ENCODE results near the gene RXRA.

The RXRA gene

DNA sequence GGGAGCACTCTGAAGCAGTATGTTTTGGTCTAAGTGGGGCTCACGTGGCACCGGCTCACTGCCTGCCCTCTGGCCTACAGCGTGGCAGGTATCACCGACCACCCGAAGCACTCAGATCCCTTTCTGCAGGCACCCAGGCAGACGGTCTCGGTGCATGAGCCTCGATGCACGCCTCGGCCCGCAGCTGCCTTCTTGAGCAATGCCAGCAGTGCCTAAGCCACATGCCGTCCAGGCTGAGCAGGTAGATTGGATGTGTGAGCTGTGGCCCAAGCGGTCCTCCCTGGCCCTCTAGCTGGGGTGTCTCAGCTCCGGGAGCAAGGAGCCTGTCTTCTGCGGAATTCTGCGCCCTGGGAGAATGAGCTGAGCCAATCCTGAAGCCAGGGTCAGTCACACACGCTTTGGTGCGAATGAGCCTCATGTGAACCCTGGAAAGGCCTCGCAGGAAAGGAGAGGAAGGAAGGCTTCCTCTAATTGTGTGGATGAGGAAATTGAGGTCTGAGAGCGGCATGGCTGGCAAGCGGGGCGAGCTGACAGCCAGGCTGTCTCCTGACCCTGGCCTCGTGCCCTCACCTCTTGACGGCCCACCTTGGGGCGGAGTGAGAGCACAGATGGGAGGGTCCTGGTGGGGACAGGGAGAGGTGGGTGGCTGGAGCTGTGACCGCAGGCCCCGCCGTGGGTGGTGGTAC, 14.4 kb downstream of the RXRA start:
- Mint-ChIP-seq H3K27ac (no peak overlapping the region), H3K27me3 (ENCODE audit: low read depth) (no peaks in the 10 kb centered on the region), H3K4me3 (no peak overlapping the region), H3K36me3 (ENCODE audit: low read depth) (no peaks in the 10 kb centered on the region), H3K4me1 (ENCODE audit: low read depth) (peaks cover 1% of the 10 kb centered on the region), H3K9me3 (no peaks in the 10 kb centered on the region)
- no peak for DNase-seq (ENCODE audit: low spot score)

DNA sequence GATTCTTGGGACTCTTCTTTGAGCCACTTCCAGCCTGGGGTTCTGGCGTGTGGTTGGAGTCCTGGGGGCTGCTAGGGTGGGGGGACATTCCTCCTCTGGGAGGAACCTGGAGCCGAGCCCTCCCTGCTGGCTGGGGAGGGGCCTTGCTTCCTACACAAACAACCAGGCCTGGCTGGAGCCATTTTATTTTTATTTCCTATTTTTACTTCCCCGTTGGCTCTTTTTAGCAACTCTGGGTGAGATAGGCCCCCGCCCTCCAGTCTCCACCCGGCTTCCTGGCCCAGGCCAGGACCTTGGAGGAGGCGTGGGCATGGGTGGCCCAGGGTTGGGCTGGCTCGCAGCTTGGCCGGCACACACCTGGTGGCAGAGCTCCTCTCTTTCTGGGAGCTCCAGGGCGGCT, 15.1 kb downstream of the RXRA start:
- no peak overlapping the region for H3K27ac Mint-ChIP-seq
- H3K9me3 Mint-ChIP-seq: no peaks in the 10 kb centered on the region
- peaks cover 1% of the 10 kb centered on the region for H3K4me1 Mint-ChIP-seq (ENCODE audit: low read depth)
- H3K4me3 Mint-ChIP-seq: no peak overlapping the region
- DNase-seq (ENCODE audit: low spot score): no peak
- no peaks in the 10 kb centered on the region for H3K27me3 Mint-ChIP-seq (ENCODE audit: low read depth)
- no peaks in the 10 kb centered on the region for H3K36me3 Mint-ChIP-seq (ENCODE audit: low read depth)

DNA sequence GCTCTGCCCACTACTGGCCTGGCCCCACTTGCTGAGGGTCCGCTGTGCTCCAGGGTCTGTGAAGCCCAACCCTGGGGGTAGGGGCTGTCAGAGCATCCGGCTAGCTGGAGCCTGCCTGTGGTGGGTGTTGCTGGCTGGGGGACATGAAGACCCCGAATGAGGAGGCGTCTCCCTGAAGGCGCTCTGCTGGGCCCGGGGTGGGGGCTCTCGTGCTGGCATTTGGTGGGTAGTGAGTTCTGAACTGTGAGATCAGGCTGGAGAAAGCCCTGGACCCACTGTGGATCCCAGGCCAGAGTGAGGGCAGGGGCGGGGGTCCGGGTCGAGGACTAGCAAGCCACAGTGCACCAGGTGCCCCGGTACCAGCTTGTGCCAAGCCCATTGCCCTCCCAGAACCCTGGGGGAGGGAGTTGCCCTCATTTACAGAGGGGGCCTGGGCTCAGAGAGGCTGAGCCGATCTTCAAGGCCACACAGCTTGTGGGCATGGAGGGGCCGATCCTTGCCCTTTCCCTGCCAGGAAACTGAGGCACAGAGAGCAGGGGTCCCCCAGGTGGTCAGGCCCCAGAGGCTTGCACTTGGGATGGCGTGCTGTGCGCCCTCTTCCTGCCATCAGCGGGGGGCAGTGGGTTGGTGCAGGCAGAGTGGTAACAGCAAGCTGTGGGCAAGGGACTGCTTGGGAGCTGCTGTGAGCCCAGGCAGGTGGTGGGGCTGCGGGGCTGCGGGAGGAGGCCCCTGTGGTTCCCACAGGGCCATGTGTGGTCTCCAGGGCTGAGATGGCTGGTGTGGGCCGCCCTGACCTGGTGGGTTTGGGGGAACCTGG, 15.9 kb downstream of the RXRA start:
- H3K36me3 Mint-ChIP-seq (ENCODE audit: low read depth): no peaks in the 10 kb centered on the region
- H3K9me3 Mint-ChIP-seq: no peaks in the 10 kb centered on the region
- H3K4me1 Mint-ChIP-seq (ENCODE audit: low read depth): peaks cover 1% of the 10 kb centered on the region
- no peak overlapping the region for H3K27ac Mint-ChIP-seq
- no peaks in the 10 kb centered on the region for H3K27me3 Mint-ChIP-seq (ENCODE audit: low read depth)
- no peak for DNase-seq (ENCODE audit: low spot score)
- H3K4me3 Mint-ChIP-seq: no peak overlapping the region

DNA sequence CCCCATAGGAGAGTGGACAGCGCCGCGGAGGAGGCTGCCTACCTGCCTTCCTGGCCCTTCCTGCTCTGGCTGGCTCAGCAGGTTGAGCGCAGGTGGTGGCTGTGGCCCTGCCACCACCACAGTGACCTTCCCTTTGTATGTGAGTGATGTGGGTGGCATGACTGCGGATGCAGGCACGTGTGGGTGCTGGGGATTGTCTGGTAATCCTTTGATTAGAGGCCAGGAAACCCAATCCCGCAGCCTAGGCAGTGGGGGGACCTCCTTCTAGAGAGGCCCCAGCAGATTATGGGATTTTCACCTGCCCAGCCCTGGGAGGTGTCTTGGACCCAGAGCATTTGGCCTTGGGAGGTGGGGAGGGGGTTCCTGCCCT, 16.5 kb downstream of the RXRA start:
- H3K27me3 Mint-ChIP-seq (ENCODE audit: low read depth): no peaks in the 10 kb centered on the region
- H3K27ac Mint-ChIP-seq: no peak overlapping the region
- no peaks in the 10 kb centered on the region for H3K36me3 Mint-ChIP-seq (ENCODE audit: low read depth)
- H3K4me3 Mint-ChIP-seq: no peak overlapping the region
- H3K9me3 Mint-ChIP-seq: no peaks in the 10 kb centered on the region
- DNase-seq (ENCODE audit: low spot score): no peak
- peaks cover 1% of the 10 kb centered on the region for H3K4me1 Mint-ChIP-seq (ENCODE audit: low read depth)

DNA sequence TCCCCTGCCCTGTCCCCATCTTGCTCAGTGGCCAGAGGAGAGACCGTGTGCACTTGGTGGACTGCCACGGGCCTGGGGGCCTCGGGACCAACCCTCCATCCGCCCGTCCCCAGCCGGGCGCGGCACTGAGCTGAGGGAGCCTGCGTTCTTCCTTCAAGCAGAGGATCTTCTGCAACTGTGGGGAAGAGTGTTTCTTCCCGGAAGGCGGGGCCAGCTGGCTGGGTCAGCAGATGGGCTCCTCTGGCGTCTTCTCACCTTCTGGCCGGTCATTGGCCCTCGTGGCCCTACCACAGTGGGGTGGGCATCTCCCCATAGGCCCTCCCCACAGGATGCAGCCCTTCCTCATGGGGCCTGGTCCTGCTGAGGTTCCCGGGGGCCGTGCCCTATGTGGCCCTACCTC, 17.4 kb downstream of the RXRA start:
- no peak for DNase-seq (ENCODE audit: low spot score)
- Mint-ChIP-seq H3K27ac (no peak overlapping the region), H3K4me1 (ENCODE audit: low read depth) (peaks cover 1% of the 10 kb centered on the region), H3K4me3 (no peak overlapping the region), H3K9me3 (no peaks in the 10 kb centered on the region), H3K36me3 (ENCODE audit: low read depth) (no peaks in the 10 kb centered on the region), H3K27me3 (ENCODE audit: low read depth) (no peaks in the 10 kb centered on the region)

DNA sequence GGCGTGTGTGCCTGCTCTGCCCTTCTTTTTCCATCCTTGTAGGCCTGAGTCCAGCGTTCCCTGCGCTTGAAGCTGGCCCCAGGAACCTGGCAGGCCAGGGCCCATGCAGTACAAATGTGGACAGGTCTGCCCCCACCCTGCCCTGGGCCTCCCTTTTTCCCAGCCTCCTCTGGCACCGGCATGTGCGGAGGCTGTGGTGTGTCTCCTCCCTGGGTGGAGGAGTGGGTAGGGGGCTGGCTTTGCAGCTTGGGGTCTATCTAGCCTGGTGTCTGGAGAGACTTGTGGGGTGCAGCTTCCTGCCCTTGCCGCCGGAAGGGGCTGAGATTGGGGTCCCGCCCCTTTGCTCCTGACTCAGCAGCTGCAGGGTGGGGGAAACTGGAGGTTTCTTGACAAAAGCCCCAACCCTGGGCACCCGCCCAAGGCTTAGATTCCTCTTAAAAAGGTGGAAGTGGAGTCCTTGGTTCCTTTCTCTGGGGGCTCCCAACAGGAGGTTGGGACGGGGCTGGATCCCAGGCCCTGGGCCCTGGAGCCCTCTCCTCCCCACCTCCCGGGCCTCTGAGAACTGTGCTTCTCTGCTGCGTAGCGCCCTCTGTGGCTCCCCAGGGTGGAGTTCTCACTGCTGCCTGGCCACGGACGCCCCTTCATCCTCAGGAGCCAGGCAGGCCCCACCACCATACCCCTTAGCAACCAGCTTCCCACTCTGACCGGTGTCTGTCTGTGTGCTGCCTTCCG, 18.0 kb downstream of the RXRA start:
- Mint-ChIP-seq H3K4me3 (no peak overlapping the region), H3K36me3 (ENCODE audit: low read depth) (no peaks in the 10 kb centered on the region)

DNA sequence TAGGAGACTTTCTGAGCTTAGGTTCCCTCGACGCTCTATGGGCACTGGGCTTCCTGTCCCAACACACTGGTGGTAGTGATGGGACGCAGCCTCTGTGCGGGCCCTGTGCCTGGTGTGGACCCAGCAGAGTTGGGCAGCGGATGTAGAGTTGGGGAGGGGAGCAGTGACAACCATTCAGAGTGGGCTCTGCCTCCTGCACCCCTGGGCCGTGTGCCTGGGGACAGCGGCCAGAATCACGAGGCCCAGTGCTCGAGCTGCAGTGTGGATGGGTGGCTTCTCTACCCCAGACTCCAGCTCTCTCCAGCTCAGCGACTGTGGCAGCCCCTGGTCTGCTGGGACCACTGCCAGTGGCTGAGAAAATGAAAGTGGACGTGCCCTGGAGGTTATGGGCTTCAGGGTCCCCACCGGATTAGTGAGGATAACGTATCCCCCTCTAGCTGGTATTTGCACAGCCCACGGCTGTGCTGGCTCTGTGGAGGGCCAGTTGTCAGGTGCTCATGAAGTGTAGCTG, 18.6 kb downstream of the RXRA start:
- Mint-ChIP-seq H3K4me3 (no peak overlapping the region), H3K36me3 (ENCODE audit: low read depth) (no peaks in the 10 kb centered on the region), H3K27ac (no peak overlapping the region), H3K9me3 (no peaks in the 10 kb centered on the region), H3K27me3 (ENCODE audit: low read depth) (no peaks in the 10 kb centered on the region), H3K4me1 (ENCODE audit: low read depth) (peaks cover 1% of the 10 kb centered on the region)
- no peak for DNase-seq (ENCODE audit: low spot score)

More for the DNA sequence above, 18.0 kb downstream of the RXRA start:
- no peaks in the 10 kb centered on the region for H3K27me3 Mint-ChIP-seq (ENCODE audit: low read depth)
- peaks cover 1% of the 10 kb centered on the region for H3K4me1 Mint-ChIP-seq (ENCODE audit: low read depth)
- H3K27ac Mint-ChIP-seq: no peak overlapping the region
- DNase-seq (ENCODE audit: low spot score): no peak
- H3K9me3 Mint-ChIP-seq: no peaks in the 10 kb centered on the region

DNA sequence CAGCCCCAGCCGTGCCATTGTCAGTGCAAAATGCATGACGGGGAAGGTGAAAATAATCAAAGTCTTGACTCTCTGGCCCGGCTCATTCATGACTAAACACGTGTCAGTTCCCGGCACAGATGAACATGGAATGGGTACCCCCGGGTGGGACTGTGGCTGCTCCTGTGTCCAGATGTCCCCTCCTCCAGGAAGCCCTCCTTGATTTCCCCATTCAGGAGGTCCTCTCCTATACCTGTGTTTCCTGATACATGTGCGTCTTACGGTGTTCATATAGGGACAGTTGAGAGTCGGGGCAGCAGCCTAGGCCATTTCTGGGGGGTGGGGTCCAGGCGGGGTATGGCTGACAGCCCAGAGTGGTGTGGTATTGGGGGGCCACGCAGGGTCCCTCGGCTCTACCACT, 19.5 kb downstream of the RXRA start:
- Mint-ChIP-seq H3K9me3 (no peaks in the 10 kb centered on the region), H3K4me3 (no peak overlapping the region), H3K36me3 (ENCODE audit: low read depth) (no peaks in the 10 kb centered on the region), H3K27me3 (ENCODE audit: low read depth) (no peaks in the 10 kb centered on the region), H3K4me1 (ENCODE audit: low read depth) (peaks cover 1% of the 10 kb centered on the region), H3K27ac (no peak overlapping the region)
- DNase-seq (ENCODE audit: low spot score): no peak

DNA sequence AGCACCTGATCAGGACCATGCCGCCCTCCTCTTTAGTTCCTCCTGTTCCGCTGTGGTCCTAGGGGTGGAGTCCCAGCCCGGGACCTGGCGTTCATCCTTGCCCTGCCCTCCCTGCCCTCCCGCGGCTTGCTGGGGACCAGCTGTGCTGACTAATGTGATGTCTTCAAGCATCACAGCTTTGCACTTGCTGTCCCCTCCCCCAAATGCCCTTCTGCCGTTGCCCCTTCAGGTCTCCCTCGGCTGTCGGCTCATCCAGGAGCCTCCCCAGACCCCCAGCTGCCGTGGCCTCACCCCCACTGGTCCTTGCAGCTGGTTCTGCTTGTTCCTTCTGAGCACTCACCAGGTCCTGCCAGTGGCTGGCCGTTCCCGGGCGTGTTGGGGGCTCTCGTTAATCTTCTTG, 19.9 kb downstream of the RXRA start:
- Mint-ChIP-seq H3K4me1 (ENCODE audit: low read depth) (peaks cover 1% of the 10 kb centered on the region), H3K27ac (no peak overlapping the region), H3K36me3 (ENCODE audit: low read depth) (no peaks in the 10 kb centered on the region), H3K9me3 (no peaks in the 10 kb centered on the region), H3K4me3 (no peak overlapping the region), H3K27me3 (ENCODE audit: low read depth) (no peaks in the 10 kb centered on the region)
- no peak for DNase-seq (ENCODE audit: low spot score)

DNA sequence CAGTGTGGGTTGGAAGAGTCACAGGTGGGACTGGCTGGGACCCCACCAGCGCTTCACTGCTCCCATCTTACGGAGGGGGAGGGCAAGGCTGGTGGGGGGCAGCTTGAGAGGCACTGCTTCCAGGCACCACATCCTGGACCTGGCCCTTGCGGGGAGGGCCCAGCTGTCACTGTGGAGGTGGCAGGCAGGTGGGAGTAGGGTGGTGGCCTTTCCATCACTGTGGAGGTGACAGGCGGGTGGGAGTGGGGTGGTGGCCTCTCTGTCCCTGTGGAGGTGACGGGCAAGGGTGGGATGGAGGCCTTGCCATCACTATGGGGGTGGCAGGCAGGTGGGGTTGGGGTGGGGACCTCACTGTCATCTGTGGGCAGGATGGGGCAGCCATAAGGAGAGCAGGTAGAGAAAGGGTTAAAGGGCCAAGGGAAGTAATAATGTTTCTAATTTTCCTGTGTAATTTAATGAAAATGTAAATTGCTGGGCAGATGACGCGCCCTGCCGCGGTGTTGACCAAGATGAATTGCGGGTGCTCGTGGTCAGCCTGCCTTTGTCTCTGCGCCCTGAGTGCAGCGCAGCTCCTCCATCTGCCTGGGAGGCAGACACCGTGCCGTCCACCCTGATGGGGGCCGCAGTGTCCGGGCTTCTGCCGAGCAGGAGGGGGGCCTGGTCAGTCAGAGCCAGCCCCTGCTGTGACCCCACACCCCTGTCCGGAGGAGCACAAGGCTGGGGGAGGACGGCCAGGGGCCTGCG, 20.8 kb downstream of the RXRA start:
- Mint-ChIP-seq H3K4me3 (no peak overlapping the region), H3K9me3 (no peaks in the 10 kb centered on the region), H3K36me3 (ENCODE audit: low read depth) (no peaks in the 10 kb centered on the region), H3K27ac (no peak overlapping the region), H3K4me1 (ENCODE audit: low read depth) (peaks cover 1% of the 10 kb centered on the region), H3K27me3 (ENCODE audit: low read depth) (no peaks in the 10 kb centered on the region)
- DNase-seq (ENCODE audit: low spot score): no peak

DNA sequence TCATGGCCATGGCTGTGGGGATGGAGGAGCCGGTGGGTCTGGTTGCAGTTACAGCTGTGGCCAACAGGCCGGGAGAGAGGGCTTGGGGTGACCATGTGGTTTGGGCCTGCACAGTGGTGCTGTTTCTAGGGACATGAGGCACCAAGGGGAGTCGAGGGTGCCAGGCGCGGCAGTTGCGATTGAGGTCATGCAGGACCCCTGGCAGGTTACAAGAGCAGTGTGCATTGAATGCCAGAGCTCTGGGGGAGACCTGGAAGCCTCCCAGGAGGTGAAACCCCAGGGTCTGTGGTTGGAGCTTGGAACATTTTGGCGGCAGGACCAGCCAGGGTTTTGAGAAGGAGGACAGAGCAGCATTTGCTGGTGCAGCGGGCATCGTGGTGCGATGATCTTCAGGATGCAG, 21.7 kb downstream of the RXRA start:
- Mint-ChIP-seq H3K4me1 (ENCODE audit: low read depth) (peaks cover 1% of the 10 kb centered on the region), H3K4me3 (no peak overlapping the region), H3K9me3 (no peaks in the 10 kb centered on the region), H3K27ac (no peak overlapping the region), H3K36me3 (ENCODE audit: low read depth) (no peaks in the 10 kb centered on the region), H3K27me3 (ENCODE audit: low read depth) (no peaks in the 10 kb centered on the region)
- DNase-seq (ENCODE audit: low spot score): no peak

DNA sequence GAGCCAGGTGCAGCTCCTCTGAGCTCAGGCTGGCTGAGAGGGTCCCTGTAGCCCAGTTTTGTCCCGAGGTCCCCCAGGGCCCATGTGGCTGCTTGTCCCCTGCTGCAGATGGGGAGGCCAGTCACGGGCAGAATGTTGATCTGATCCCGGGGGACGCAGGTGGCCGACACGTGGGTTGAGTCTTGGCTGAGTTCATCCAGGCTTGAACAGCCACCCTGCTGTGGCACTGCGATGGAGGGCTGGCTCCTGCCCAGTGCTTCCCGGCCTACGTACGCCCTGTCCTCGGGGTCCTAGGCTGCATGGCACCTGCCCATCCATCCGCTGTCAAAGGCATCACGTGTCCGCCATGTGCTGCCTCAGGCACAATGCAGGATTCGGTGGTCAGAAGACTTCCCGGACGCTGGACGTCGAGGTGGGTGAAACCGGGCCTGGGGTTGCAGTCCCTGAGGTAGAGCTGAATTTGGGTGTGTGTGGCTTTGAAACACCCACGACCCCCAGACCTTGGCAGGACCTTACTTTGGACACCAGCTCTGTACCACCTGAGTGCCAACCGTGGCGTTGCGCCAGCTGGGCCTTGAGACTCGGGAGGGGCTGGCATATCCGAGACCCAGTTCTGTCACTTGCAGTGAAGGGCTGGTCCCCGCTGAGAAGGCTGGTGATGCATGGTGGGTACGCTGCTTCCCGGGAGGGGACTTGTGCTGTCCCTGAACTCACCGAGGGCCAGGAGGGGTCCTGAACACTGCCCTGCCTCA, 22.3 kb downstream of the RXRA start:
- H3K36me3 Mint-ChIP-seq (ENCODE audit: low read depth): no peaks in the 10 kb centered on the region
- no peak overlapping the region for H3K27ac Mint-ChIP-seq
- no peak for DNase-seq (ENCODE audit: low spot score)
- H3K4me3 Mint-ChIP-seq: no peak overlapping the region
- no peaks in the 10 kb centered on the region for H3K9me3 Mint-ChIP-seq
- no peaks in the 10 kb centered on the region for H3K27me3 Mint-ChIP-seq (ENCODE audit: low read depth)
- H3K4me1 Mint-ChIP-seq (ENCODE audit: low read depth): peaks cover 1% of the 10 kb centered on the region

DNA sequence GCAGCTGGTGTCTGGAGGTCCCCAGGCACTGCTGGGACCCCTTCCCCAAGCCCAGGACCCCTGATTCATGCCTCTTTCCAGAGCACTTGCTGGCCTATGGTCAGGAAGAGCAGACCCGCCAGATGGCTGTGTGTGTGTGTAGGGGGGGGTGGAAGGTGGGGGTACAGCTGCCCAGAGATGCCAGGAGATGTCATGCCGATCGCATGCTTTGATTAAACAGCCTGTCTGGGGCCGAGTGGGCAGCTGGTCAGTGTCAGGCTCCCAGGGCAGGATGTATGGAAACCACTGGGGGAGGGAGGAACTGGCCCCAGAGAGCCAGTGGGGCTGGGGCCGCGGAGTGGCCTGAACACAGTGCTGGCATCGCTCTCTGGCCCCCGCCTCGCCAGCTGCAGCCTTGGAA, 23.7 kb downstream of the RXRA start:
- H3K27me3 Mint-ChIP-seq (ENCODE audit: low read depth): no peaks in the 10 kb centered on the region
- no peaks in the 10 kb centered on the region for H3K36me3 Mint-ChIP-seq (ENCODE audit: low read depth)
- no peak overlapping the region for H3K27ac Mint-ChIP-seq
- DNase-seq (ENCODE audit: low spot score): no peak
- H3K4me3 Mint-ChIP-seq: no peak overlapping the region
- no peaks in the 10 kb centered on the region for H3K9me3 Mint-ChIP-seq
- no peaks in the 10 kb centered on the region for H3K4me1 Mint-ChIP-seq (ENCODE audit: low read depth)

All from T-helper 2 cell treated with Interferon-gamma antibody and Interleukin-4, amounts not matched to agents 5 μg/mL and 100 μg/mL, for 36 hours (primary cell).